Neural cell (in vitro differentiated cells): ENCODE results near the gene ORC2.
"Not testable (repeated sequence)": the region's sequence is repeated elsewhere in the genome, so short reads cannot be mapped to it uniquely, and the experiment has no call there.

Source experiments
- CTCF ChIP-seq: fragments of 450-650 bp; IDR thresholded peaks from 2 replicates; pipeline ENCODE4 v1.5.1; 2014; ENCODE audit warnings: antibody characterized with exemption, mild to moderate bottlenecking, moderate library complexity; ENCODE audit not compliant: poor library complexity, severe bottlenecking
- EZH2 ChIP-seq: fragments of 200-600, 300-800 bp; shearing (Covaris generic), sonication (generic); IDR thresholded peaks from 2 replicates; pipeline ENCODE4 v1.6.1; 2014; ENCODE audit warnings: antibody characterized with exemption, low read length, borderline replicate concordance, mild to moderate bottlenecking; ENCODE audit not compliant: insufficient read depth, poor library complexity, severe bottlenecking
- MXI1 ChIP-seq: fragments of 450-650 bp; conservative IDR thresholded peaks from 2 replicates; pipeline ENCODE4 v1.6.1; 2014; ENCODE audit warnings: antibody characterized with exemption, mild to moderate bottlenecking; ENCODE audit not compliant: poor library complexity, severe bottlenecking
- RAD21 ChIP-seq: fragments of 450-650 bp; conservative IDR thresholded peaks from 2 replicates; pipeline ENCODE4 v1.6.1; 2014; ENCODE audit warnings: antibody characterized with exemption, mild to moderate bottlenecking, moderate library complexity
- REST ChIP-seq: IDR thresholded peaks from 2 replicates; pipeline ENCODE4 v1.6.1; 2012; ENCODE audit warnings: borderline replicate concordance
- SMC3 ChIP-seq: fragments of 450-650 bp; conservative IDR thresholded peaks from 2 replicates; pipeline ENCODE4 v1.6.1; 2014; ENCODE audit warnings: antibody characterized with exemption, mild to moderate bottlenecking, moderate library complexity; ENCODE audit not compliant: poor library complexity
- TAF1 ChIP-seq: IDR thresholded peaks from 2 replicates; pipeline ENCODE4 v1.6.1; 2012; ENCODE audit warnings: low read depth

GRCh38 chr2:200881715-200882249, 81.7 kb downstream of the ORC2 start:
- not testable (repeated sequence) for TF ChIP-seq CTCF, TAF1, MXI1, SMC3, REST, EZH2, RAD21
